ENCODE results near the gene NPAS2.

- TF ChIP-seq FOS (IDR thresholded peaks at IDR 0.05; ENCODE audit: borderline replicate concordance, insufficient read depth, low read length) (no peak), CTCF (IDR thresholded peaks at IDR 0.05; ENCODE audit: extremely low read depth in 1 of 2, insufficient read depth in 1 of 2, low read depth in 1 of 2, low read length in 2 of 2) (no peak), POLR2A (IDR thresholded peaks at IDR 0.05; ENCODE audit: low read depth, low read length) (no peak), MYC (IDR thresholded peaks at IDR 0.05; ENCODE audit: low read depth, low read length) (no peak), MAX (IDR thresholded peaks at IDR 0.05; ENCODE audit: insufficient read depth, insufficient read length) (no peak), EZH2 (IDR thresholded peaks at IDR 0.05; ENCODE audit: borderline replicate concordance, low read depth, low read length, severe bottlenecking) (no peak), JUN (IDR thresholded peaks at IDR 0.05; ENCODE audit: borderline replicate concordance, insufficient read depth, insufficient read length, low read depth) (no peak), POLR2AphosphoS5 (IDR thresholded peaks at IDR 0.05; ENCODE audit: insufficient read depth, low read depth, low read length) (no peak)
Measured at GRCh38 chr2:100793982-100794381, 26.0 kb upstream of the NPAS2 start.
